ENCODE measurements around the gene SLC35B1.

GRCh38 chr17:49694847-49695697 lies 12.7 kb downstream of the SLC35B1 start:
- TF ChIP-seq, protein P1, sequence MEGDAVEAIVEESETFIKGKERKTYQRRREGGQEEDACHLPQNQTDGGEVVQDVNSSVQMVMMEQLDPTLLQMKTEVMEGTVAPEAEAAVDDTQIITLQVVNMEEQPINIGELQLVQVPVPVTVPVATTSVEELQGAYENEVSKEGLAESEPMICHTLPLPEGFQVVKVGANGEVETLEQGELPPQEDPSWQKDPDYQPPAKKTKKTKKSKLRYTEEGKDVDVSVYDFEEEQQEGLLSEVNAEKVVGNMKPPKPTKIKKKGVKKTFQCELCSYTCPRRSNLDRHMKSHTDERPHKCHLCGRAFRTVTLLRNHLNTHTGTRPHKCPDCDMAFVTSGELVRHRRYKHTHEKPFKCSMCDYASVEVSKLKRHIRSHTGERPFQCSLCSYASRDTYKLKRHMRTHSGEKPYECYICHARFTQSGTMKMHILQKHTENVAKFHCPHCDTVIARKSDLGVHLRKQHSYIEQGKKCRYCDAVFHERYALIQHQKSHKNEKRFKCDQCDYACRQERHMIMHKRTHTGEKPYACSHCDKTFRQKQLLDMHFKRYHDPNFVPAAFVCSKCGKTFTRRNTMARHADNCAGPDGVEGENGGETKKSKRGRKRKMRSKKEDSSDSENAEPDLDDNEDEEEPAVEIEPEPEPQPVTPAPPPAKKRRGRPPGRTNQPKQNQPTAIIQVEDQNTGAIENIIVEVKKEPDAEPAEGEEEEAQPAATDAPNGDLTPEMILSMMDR (IDR thresholded peaks at IDR 0.05; ENCODE audit: low read length) = peak; percentile 98
- TF ChIP-seq EZH2 (IDR thresholded peaks at IDR 0.05; ENCODE audit: borderline replicate concordance, low read length) = no peak
